HCT116 (cell line): ENCODE measurements around the gene USH1G.
"Not testable (repeated sequence)": the region's sequence is repeated elsewhere in the genome, so short reads cannot be mapped to it uniquely, and the experiment has no call there.

Experiments
- CEBPB ChIP-seq: IDR thresholded peaks from 2 replicates; pipeline ENCODE4 v1.6.1; 2012; ENCODE audit warnings: low read depth
- CTCF ChIP-seq, 3 experiments: fragments of 200-600 bp in 1 of 3; sonication (generic) in 1 of 3; IDR thresholded peaks in 2 of 3; conservative IDR thresholded peaks in 1 of 3; 2 replicates each; pipeline ENCODE4 v1.5.1; 2012 to 2017; ENCODE audit warnings: low read depth in 2 of 3, low read length in 2 of 3, antibody characterized with exemption in 1 of 3, borderline replicate concordance in 1 of 3, control low read depth in 1 of 3, mild to moderate bottlenecking in 1 of 3, mixed read lengths in 1 of 3, mixed run types in 1 of 3, moderate library complexity in 1 of 3; ENCODE audit not compliant: insufficient read depth in 1 of 3
- EGR1 ChIP-seq: IDR thresholded peaks from 2 replicates; pipeline ENCODE4 v1.6.1; 2012; ENCODE audit warnings: low read depth
- ELF1 ChIP-seq: IDR thresholded peaks from 2 replicates; pipeline ENCODE4 v1.6.1; 2012; ENCODE audit warnings: low read depth, borderline replicate concordance
- EZH2 ChIP-seq: fragments of 200-600 bp; sonication (generic); IDR thresholded peaks from 2 replicates; pipeline ENCODE4 v1.6.1; 2017; ENCODE audit warnings: antibody characterized with exemption, mixed run types
- EZH2phosphoT487 ChIP-seq: fragments of 200-600 bp; IDR thresholded peaks from 2 replicates; pipeline ENCODE4 v1.6.1; 2018; ENCODE audit warnings: antibody characterized with exemption, borderline replicate concordance
- POLR2AphosphoS5 ChIP-seq: IDR thresholded peaks from 2 replicates; pipeline ENCODE4 v1.6.1; 2011; ENCODE audit warnings: mild to moderate bottlenecking, low read depth, low read length, moderate library complexity
- RAD21 ChIP-seq: IDR thresholded peaks from 2 replicates; pipeline ENCODE4 v1.6.1; 2012; ENCODE audit warnings: low read depth, mild to moderate bottlenecking
- SP1 ChIP-seq: IDR thresholded peaks from 2 replicates; pipeline ENCODE4 v1.6.1; 2012; ENCODE audit warnings: low read depth
- TCF7L2 ChIP-seq: IDR thresholded peaks from 2 replicates; pipeline ENCODE4 v1.7.0; 2011; ENCODE audit warnings: borderline replicate concordance, inconsistent platforms; ENCODE audit not compliant: insufficient read depth, insufficient read length; ENCODE audit errors: extremely low read depth
- ZFX ChIP-seq: fragments of 450-650 bp; IDR thresholded peaks from 2 replicates; pipeline ENCODE4 v1.6.1; 2017
- ZNF274 ChIP-seq: fragments of 200-500 bp; sonication (Bioruptor generic); IDR thresholded peaks from 2 replicates; pipeline ENCODE4 v1.6.1; 2014; ENCODE audit warnings: mild to moderate bottlenecking, low read depth, low read length, inconsistent platforms
- TF ChIP-seq, protein P1 (sequence below): IDR thresholded peaks from 2 replicates; pipeline ENCODE4 v1.6.1; 2012
- TF ChIP-seq, protein P2 (sequence below): IDR thresholded peaks from 2 replicates; pipeline ENCODE4 v1.6.1; 2012; ENCODE audit warnings: low read depth

- TF ChIP-seq SP1; POLR2AphosphoS5; CEBPB; CTCF (IDR thresholded peaks at IDR 0.05 in 2 of 3, conservative IDR thresholded peaks at IDR 0.05 in 1 of 3; ENCODE audit: borderline replicate concordance in 1 of 3, insufficient read depth in 1 of 3, low read depth in 2 of 3, low read length in 2 of 3); ELF1; EGR1; ZNF274; EZH2phosphoT487; RAD21; EZH2; ZFX; TCF7L2: not testable (repeated sequence)
- TF ChIP-seq, protein P1, sequence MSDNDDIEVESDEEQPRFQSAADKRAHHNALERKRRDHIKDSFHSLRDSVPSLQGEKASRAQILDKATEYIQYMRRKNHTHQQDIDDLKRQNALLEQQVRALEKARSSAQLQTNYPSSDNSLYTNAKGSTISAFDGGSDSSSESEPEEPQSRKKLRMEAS = not testable (repeated sequence)
- TF ChIP-seq, protein P2, sequence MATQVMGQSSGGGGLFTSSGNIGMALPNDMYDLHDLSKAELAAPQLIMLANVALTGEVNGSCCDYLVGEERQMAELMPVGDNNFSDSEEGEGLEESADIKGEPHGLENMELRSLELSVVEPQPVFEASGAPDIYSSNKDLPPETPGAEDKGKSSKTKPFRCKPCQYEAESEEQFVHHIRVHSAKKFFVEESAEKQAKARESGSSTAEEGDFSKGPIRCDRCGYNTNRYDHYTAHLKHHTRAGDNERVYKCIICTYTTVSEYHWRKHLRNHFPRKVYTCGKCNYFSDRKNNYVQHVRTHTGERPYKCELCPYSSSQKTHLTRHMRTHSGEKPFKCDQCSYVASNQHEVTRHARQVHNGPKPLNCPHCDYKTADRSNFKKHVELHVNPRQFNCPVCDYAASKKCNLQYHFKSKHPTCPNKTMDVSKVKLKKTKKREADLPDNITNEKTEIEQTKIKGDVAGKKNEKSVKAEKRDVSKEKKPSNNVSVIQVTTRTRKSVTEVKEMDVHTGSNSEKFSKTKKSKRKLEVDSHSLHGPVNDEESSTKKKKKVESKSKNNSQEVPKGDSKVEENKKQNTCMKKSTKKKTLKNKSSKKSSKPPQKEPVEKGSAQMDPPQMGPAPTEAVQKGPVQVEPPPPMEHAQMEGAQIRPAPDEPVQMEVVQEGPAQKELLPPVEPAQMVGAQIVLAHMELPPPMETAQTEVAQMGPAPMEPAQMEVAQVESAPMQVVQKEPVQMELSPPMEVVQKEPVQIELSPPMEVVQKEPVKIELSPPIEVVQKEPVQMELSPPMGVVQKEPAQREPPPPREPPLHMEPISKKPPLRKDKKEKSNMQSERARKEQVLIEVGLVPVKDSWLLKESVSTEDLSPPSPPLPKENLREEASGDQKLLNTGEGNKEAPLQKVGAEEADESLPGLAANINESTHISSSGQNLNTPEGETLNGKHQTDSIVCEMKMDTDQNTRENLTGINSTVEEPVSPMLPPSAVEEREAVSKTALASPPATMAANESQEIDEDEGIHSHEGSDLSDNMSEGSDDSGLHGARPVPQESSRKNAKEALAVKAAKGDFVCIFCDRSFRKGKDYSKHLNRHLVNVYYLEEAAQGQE = not testable (repeated sequence)
These were observed 53.0 kb downstream of the USH1G start for GRCh38 chr17:74870028-74870427.
